ENCODE data around the gene KRTAP10-7.

The KRTAP10-7 gene

DNA sequence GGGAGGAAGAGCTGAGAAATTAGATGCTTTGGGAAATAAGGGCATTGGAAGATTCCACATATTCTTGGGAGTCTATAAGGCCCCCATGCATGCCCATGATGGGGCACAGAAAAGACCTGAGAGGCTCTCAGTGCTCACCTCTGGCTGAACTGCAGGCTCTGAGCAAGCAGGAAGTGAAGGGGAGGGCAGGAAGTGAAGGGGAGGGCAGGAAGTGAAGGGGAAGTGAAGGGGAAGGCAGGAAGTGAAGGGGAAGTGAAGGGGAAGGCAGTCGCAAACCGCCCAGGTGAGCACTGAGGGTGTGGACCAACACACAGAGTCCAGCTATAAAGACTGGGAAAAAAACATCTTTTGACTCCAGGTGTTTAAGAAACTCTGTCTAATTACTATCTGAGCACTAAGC is 30.0 kb downstream of the KRTAP10-7 start:
- Histone ChIP-seq H3K4me1 (ENCODE audit: low read length) (no peaks in the 10 kb centered on the region), H4K20me1 (ENCODE audit: insufficient read depth, low read length) (no peaks in the 10 kb centered on the region), H3K9ac (ENCODE audit: low read length) (no peak overlapping the region), H3K79me2 (ENCODE audit: low read length) (no peaks in the 10 kb centered on the region), H3K9me3 (replicated peaks; ENCODE audit: insufficient read depth, low read length) (no peaks in the 10 kb centered on the region), H3K36me3 (replicated peaks; ENCODE audit: insufficient read depth, low read length) (no peaks in the 10 kb centered on the region), H3F3A (ENCODE audit: insufficient read depth, low read length) (no peaks in the 10 kb centered on the region), H3K27ac (ENCODE audit: low read length) (no peak overlapping the region), H2AFZ (ENCODE audit: low read length) (no peak overlapping the region), H3K27me3 (replicated peaks; ENCODE audit: insufficient read depth, low read length) (peaks cover 67% of the 10 kb centered on the region), H3K9me2 (replicated peaks; ENCODE audit: insufficient read depth, low read length) (no peaks in the 10 kb centered on the region), H3K4me2 (ENCODE audit: low read depth, low read length) (no peak overlapping the region), H3K4me3 (ENCODE audit: low read length) (no peak overlapping the region)
- TF ChIP-seq EZH2 (optimal IDR thresholded peaks at IDR 0.05; ENCODE audit: low read depth, low read length) (no peak), EZH2phosphoT487 (IDR thresholded peaks at IDR 0.05; ENCODE audit: low read length) (no peak)
- TF ChIP-seq, protein P1, sequence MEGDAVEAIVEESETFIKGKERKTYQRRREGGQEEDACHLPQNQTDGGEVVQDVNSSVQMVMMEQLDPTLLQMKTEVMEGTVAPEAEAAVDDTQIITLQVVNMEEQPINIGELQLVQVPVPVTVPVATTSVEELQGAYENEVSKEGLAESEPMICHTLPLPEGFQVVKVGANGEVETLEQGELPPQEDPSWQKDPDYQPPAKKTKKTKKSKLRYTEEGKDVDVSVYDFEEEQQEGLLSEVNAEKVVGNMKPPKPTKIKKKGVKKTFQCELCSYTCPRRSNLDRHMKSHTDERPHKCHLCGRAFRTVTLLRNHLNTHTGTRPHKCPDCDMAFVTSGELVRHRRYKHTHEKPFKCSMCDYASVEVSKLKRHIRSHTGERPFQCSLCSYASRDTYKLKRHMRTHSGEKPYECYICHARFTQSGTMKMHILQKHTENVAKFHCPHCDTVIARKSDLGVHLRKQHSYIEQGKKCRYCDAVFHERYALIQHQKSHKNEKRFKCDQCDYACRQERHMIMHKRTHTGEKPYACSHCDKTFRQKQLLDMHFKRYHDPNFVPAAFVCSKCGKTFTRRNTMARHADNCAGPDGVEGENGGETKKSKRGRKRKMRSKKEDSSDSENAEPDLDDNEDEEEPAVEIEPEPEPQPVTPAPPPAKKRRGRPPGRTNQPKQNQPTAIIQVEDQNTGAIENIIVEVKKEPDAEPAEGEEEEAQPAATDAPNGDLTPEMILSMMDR (IDR thresholded peaks at IDR 0.05; ENCODE audit: low read length): no peak
- DNase-seq: no peak

DNA sequence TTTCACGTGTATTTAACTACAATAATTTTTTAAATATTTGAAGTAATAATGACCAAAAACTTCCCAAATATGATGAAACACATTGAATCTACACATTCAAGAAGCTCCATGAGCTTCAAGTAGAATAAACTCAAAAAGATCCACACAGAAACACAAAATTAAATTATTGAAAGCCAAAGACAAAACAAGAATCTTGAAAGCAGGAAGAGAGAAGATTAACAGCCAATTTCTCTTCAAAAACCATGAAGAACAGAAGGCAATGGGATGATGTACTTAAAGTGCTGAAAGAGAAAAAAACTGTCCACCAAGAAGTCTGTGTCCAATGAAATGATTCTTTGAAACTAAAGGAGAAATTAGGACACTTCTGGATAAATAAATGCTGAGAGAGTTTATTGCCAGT is 31.7 kb downstream of the KRTAP10-7 start:
- TF ChIP-seq EZH2 (optimal IDR thresholded peaks at IDR 0.05; ENCODE audit: low read depth, low read length): no peak
- TF ChIP-seq EZH2phosphoT487 (IDR thresholded peaks at IDR 0.05; ENCODE audit: low read length): no peak
- TF ChIP-seq, protein P1 (IDR thresholded peaks at IDR 0.05; ENCODE audit: low read length): no peak
- Histone ChIP-seq H3K4me1 (ENCODE audit: low read length) (no peaks in the 10 kb centered on the region), H4K20me1 (ENCODE audit: insufficient read depth, low read length) (no peaks in the 10 kb centered on the region), H2AFZ (ENCODE audit: low read length) (no peak overlapping the region), H3K79me2 (ENCODE audit: low read length) (no peaks in the 10 kb centered on the region), H3K4me3 (ENCODE audit: low read length) (no peak overlapping the region), H3K4me2 (ENCODE audit: low read depth, low read length) (no peak overlapping the region), H3K27me3 (replicated peaks; ENCODE audit: insufficient read depth, low read length) (peaks cover 70% of the 10 kb centered on the region), H3F3A (ENCODE audit: insufficient read depth, low read length) (no peaks in the 10 kb centered on the region), H3K9me2 (replicated peaks; ENCODE audit: insufficient read depth, low read length) (no peaks in the 10 kb centered on the region), H3K36me3 (replicated peaks; ENCODE audit: insufficient read depth, low read length) (no peaks in the 10 kb centered on the region), H3K9ac (ENCODE audit: low read length) (no peak overlapping the region), H3K27ac (ENCODE audit: low read length) (no peak overlapping the region), H3K9me3 (replicated peaks; ENCODE audit: insufficient read depth, low read length) (no peaks in the 10 kb centered on the region)
- no peak for DNase-seq

DNA sequence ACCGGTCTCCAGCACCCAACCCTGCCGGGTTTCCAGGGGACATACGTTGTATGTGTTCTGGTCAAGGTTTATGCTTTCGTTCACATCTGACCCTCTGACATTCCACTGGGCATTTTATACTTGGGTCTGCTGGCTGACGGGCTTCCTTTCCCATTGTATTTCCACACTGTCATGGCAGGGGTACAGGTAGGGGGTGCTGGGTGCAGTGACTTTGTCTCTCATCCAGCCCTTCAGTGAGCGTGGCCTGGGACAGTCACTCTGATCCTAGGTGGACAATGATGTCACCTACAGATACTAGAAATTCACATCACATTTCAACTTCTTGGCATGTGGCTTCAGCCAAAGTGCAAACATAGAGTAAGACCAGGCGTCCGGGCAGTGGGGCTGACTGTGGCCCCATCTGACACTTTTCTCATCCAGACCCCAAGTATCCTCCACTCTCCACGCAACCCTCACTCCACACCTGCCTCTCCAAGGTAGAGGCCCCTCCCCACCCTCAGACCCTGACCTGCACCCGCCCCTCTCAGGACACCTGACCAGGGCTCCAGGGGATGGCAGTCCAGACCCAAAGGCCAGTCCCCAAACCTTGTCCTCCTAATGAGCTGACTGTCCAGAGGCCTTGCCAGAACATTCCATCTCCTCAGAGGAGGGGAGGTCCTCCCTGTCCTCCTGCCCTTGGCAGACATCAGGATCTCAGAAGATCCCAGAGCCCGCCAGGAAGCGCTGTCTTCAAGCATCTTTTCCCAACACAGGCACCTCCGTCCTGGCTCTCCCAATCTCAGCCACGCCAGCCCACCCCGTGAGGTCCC is 36.0 kb downstream of the KRTAP10-7 start:
- no peak for DNase-seq
- no peaks in the 10 kb centered on the region for H3F3A ChIP-seq (ENCODE audit: insufficient read depth, low read length)
- H3K4me2 ChIP-seq (ENCODE audit: low read depth, low read length): no peak overlapping the region
- H3K9ac ChIP-seq (ENCODE audit: low read length): no peak overlapping the region
- no peak overlapping the region for H3K4me3 ChIP-seq (ENCODE audit: low read length)
- no peaks in the 10 kb centered on the region for H3K9me2 ChIP-seq (replicated peaks; ENCODE audit: insufficient read depth, low read length)
- no peak overlapping the region for H2AFZ ChIP-seq (ENCODE audit: low read length)
- no peak overlapping the region for H3K27ac ChIP-seq (ENCODE audit: low read length)
- H3K36me3 ChIP-seq (replicated peaks; ENCODE audit: insufficient read depth, low read length): no peaks in the 10 kb centered on the region
- no peaks in the 10 kb centered on the region for H4K20me1 ChIP-seq (ENCODE audit: insufficient read depth, low read length)
- TF ChIP-seq EZH2phosphoT487 (IDR thresholded peaks at IDR 0.05; ENCODE audit: low read length): no peak
- TF ChIP-seq, protein P1 (IDR thresholded peaks at IDR 0.05; ENCODE audit: low read length): no peak
- no peak for TF ChIP-seq EZH2 (optimal IDR thresholded peaks at IDR 0.05; ENCODE audit: low read depth, low read length)
- peaks cover 80% of the 10 kb centered on the region for H3K27me3 ChIP-seq (replicated peaks; ENCODE audit: insufficient read depth, low read length)
- H3K4me1 ChIP-seq (ENCODE audit: low read length): no peaks in the 10 kb centered on the region
- H3K9me3 ChIP-seq (replicated peaks; ENCODE audit: insufficient read depth, low read length): no peaks in the 10 kb centered on the region
- no peaks in the 10 kb centered on the region for H3K79me2 ChIP-seq (ENCODE audit: low read length)
